Activated CD8-positive, alpha-beta memory T cell treated with anti-CD3 and anti-CD28 coated beads for 4 hours (primary cell): ENCODE measurements around the gene CEP95.
"Not testable (repeated sequence)": the region's sequence is repeated elsewhere in the genome, so short reads cannot be mapped to it uniquely, and the experiment has no call there.

Experiments
- DNase-seq, 2 donors: peaks; one replicate each; pipeline ENCODE4 v3.0.0-alpha.2; 2020; ENCODE audit warnings: low read depth in 2 of 2

Gene CEP95, protein sequence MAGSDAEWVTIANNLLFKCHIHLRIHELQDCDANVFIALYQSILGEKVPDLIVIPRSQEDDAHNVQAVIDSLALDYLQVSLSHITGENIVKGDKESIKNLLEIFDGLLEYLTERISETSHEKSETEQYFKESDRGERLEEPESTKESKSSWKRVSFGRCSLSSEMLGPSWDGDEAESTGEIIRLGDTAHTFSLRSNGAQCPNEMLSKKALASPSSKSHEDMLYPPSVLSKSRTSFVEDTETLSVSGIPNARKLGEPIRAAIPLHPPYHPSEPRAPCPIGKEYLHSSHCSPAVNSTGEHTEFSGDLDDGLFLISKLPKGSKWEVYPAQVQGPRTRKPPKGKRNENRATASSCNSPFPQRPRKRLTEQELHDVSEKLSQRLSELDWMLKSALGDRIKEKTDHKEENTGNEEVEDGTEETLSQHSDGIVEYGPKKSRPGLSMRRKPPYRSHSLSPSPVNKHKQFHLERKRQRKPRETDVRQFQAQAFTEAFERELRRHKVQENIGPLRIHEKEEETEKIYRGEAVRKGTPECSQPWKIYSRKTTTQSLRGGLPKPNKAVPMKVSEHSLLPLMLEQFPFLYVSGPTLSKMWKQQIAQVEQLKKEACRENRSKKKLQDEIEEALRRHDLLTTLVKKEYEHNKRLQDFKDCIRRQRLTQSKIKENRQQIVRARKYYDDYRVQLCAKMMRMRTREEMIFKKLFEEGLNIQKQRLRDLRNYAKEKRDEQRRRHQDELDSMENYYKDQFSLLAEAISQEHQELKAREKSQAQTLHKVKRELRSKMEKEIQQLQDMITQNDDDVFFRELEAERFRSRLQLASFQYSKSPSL

DNA sequence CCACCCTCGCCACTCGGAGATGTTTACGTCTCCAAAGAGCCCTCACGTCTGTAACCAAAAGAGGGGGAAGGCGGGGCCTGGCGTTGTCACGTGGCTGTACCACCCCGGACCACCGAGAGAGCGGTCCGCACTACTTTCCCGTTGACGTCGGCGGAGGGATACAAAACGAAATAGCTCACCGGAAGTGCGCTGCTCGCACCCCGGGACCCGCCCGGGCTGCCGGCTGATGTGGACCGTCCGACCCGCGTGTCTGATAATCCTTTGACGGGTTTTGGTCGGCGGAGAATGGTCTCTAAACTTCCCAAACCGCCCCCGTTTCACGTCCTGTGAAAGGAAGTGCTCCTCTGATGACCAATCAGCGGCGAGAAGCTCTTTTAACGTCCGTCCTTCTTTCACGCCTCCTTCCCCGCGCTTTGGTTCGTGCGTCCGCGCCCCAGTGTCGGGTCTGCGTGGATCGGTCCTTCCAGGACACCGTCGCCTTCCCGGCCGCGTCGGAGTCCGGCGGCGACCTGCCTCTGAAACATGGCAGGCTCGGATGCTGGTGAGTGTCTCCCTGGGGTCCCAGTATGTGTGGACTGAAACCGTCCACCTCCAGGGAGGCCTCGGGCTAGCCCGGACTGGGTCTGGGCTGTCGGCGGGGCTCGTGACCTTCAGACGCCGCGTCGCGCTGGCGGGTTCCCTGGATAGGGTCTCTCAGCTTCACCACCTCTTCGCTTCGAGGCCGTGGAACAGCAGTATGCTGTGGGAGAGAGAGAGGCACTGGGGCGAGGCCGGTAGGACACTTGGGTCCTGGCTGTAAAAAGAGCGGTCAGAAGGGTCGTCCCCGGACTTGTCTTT, at the start of gene CEP95:
Gene CEP95 (plus strand): TSS at position 402 of the 837 bp plus-strand sequence. CDS start 121 bp downstream, at position 523.
- peak; percentile 91 to 95 for DNase-seq

DNA sequence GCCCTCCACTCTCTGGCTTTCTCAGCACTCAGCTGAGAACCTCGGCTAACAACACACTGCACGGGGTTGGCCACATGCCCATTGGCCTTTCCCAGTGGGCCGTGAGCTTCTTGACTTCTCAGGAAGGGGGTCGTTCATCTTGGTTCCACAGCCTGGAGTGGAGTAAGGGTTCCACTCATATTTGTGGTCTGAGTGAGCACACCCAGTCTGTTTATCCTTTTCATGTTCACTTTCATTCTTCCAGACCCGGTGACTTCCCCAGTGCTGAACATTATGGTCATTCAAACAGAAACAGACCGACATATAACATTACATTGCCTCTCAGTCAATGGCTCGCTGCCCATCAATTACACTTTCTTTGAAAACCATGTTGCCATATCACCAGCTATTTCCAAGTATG, 49.6 kb upstream of the CEP95 start:
- DNase-seq = no peak

DNA sequence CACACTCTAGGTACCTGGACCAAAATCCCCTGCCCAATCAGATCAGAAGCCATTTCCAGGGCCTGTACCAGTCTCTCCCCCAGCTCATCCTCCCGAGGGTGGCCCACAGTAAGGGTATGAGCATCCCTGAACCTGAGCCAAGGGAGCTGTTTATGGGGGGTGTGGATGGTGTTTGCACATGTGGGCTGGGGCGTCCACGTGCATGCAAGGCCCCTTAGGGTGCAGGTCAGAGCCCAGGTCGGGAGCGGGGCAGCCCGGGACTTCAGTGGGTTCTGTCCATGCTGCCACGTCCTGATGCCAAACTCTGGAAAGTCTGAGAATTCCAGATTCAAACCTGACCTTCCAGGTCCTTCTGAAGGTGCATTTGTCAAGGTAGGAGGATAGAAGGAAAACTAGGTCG, 48.0 kb upstream of the CEP95 start:
- DNase-seq = no peak

DNA sequence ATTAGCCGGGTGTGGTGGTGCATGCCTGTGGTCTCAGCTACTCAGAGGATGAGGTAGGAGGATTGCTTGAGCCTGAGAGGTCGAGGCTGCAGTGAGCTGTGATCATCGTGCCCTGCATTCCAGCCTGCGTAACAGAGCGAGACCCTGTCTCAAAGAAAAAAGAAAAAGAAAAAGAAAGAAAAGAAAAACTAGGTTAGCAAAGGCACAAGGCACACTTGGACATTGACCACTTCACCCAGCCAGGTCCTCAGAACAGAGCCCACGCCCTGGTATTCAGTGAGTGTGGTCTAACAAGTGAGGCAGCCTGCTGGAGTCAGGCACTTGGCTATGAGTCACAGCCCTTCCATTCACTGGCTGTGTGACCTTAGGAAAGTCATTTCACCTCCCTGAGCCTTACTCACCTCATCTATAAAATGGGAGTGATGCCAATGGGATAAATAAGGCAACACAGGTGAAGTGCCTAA, 47.5 kb upstream of the CEP95 start:
- DNase-seq = no peak

DNA sequence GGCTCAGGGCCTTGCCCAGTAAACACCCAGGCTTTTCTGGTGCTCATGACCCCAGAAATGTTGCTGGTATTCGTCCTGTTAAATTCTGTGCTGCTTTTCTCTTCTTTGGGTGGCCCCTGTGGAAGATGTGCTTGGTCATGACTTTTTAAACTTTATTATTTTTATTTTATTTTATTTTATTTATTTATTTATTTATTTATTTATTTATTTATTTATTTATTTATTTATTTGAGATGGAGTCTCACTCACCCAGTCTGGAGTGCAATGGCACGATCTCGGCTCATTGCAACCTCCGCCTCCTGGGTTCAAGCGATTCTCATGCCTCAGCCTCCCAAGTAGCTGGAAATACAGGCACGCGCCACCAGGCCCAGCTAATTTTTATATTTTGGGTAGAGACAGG, 47.0 kb upstream of the CEP95 start:
- not testable (repeated sequence) for DNase-seq

DNA sequence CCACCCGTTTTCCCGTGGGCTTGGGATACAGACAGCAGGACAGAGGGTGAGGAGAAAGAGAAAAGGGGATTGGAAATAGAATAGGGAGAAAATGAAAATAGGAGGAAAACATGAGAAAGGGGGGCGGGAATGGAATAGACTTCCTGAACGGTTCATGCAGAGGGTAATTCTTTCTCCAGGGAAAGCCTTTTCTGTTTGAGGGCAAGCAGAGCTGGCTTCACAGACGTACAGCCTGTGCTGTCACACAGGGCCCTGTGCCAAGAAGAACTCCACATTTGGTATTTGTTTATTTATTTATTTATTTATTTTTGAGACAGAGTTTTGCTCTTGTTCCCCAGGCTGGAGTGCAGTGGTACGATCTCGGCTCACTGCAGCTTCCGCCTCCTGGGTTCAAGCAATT, 45.8 kb upstream of the CEP95 start:
- no peak for DNase-seq

DNA sequence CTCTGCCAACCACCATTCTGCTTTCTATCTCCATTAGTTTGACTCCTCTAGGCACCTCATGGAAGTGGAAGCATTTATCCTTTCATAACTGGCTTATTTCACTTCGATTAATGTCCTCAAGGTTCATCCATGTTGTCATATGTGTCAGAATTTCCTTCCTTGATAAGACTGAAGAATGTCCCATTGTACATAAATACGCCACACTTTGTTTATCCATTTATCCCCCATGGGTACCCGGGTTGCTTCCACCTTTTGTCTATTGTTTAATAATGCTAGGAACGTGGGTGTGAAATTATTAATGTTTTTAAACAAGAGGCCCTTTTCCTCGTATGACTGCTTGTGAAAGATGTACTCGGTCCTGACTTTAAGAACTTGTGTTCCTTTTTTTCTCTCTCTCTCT, 45.0 kb upstream of the CEP95 start:
- DNase-seq = no peak

DNA sequence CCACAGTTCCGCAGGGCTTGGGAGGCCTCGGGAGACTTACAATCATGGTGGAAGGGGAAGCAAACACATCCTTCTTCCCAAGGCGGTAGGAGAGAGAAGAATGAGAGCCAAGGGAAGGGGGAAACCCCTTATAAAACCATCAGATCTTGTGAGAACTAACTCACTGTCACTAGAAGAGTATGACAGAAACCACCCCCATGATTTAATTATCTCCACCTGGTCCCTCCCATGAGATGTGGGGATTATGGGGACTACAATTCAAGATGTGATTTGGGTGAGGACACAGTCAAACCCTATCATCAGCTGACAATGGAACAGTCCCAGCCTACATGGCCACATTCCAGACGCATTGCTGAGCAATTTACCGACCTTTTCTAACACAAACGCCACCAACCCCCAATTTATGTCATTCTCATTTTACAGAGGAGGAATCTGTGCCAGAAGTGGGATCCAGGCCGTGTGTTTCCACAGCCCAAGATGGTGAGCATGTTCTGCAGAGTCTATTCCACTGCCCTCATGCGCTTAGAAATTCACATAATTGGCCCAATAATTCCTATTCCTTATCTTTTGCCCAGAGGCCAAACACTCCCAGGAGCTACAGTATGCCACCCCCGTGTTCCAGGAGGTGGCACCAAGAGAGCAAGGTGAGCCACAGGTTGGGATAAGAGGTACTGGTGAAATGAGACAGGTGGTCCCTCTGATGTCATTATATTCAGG, 40.6 kb upstream of the CEP95 start:
- DNase-seq = no peak

DNA sequence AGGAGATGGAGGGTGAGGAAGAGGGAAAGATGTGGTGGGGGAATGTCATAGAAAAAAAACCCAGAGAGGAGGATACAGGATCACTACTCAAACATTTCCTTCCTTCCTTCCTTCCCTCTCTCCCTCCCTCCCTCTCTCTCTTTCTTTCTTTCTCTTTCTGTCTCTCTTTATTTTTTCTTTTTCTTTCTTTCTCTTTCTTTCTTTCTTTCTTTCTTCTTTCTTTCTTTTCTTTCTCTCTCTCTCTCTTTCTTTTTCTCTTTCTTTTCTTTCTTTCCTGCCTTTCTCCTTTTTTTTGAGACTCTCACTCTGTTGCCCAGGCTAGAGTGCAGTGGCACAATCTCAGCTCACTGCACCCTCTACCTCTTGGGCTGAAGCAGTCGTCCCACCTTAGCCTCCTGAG, 39.9 kb upstream of the CEP95 start:
- not testable (repeated sequence) for DNase-seq

DNA sequence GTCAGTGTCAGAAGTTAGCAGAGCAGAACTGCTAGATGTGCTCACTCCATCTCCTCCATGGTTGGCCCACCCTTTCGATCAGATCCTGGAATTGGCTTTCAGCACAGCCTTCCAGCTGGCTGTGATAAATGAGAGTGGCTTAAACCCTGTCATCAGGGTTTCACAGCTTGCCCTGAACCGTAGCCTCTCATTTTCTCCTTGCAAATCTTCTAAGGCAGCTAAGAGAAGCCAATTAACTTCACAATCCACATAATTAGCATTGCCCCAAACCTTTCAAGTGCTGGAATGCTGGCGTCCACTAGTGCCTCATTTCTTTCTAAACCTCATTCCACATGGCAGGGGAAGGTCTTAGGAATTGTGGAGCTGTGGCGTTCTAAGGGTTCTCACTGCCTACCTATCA, 36.2 kb upstream of the CEP95 start:
- DNase-seq = no peak

DNA sequence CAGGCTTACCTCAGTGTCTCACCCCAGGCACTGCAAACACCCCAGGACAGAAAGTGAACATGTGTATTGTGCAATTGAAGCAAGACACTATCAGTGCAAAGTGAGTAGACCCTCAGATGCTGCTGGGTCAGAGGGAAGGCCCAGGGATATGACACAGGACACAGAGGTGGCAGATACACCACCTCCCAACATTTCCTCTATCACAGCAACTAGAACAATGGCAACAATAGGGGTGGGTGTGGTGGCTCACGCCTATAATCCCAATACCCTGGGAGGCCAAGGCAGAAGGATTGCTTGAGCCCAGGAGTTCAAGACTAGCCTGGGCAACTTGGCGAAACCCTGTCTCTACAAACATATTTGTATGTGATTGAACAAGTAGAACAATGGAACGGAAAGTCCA, 35.3 kb upstream of the CEP95 start:
- no peak for DNase-seq

DNA sequence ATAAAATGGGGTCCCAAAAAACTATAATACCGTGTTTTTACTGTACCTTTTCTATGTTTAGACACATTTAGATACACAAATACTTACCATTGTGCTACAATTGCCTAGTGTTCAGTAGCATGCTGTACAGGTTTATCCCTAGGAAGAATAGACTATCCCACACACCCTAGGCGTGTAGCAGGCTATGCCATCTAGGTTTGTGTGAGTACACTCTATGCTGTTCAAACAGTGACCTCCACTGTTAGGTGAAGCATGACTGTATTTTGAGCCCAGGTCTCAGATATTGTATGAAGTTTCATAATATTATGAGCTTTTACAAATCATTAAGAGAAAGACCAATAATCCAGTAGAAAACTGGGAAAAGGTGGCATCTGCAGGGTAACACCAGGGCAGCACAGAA, 34.2 kb upstream of the CEP95 start:
- no peak for DNase-seq

DNA sequence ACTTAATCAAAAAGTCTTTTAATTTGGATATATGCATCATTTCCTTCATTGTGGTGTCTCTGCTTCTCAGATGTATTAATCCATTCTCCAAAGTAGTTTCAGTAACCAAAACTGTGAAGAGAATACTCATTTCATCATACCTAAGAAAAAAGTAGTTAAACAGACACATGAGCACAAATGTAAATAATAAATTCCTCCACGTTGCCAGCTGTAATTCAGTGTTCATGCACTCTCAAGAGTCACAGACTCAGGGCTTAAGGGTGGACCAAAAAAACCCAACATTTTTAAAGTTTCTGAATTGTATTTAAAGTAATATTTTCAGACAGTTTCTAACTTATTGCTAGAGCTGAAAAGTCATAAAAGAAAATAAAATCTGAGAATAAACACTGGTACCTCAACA, 28.9 kb upstream of the CEP95 start:
- no peak for DNase-seq

DNA sequence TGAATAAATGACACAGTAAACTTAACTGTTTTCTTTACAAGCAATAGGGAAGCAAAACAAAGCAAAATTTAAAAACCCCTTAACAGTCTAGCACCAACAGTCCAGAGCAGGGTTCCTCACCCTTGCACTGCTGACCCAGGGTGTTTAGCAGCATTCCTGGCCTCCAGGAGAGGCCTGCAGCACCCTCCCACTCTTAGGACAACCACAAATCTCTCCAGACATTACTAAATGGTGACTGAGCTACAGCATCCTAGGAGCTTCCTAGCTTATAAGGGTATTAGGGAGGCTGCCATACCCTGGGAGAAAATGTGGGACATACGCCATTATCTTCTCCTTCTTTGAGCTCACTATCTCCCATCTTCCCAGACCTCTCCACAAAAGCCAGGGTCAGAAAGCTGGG, 25.8 kb upstream of the CEP95 start:
- no peak for DNase-seq

DNA sequence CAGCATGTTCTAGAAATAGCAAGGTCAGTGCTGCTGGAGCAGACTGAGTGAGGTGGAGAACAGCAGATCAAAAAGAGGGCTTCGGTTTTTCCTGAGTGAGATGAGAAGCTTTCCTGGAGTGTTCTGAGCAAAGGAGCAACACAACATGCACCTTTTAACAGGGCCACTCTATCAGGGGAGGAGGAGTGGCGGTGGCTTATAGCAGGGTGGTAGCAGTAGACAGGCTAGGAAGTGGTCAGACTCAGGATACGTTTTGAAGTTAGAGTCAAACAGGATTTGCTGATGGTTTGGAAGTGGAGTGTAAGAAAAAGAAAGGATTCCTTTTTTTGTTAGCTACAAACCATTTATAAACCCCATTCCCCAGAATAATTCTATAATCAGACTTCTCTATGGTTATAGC, 22.4 kb upstream of the CEP95 start:
- no peak for DNase-seq

DNA sequence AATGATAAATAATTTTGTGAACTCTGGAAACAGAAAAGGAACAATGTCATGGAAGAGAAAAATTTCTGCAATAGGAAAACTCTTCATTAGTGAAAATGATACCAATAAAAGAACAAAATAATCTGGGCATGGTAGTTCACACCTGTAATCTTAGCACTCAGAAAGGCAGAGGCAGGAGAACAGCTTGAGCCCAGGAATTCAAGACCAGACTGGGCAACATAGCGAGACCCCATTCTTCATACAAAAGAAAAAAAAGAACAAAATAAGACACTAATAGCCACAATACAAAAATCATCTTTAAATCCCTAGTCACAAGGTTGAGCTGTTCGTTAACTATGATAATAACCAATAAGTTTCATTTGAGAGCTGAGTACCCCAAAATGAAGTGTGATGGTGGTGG, 18.5 kb upstream of the CEP95 start:
- no peak for DNase-seq

DNA sequence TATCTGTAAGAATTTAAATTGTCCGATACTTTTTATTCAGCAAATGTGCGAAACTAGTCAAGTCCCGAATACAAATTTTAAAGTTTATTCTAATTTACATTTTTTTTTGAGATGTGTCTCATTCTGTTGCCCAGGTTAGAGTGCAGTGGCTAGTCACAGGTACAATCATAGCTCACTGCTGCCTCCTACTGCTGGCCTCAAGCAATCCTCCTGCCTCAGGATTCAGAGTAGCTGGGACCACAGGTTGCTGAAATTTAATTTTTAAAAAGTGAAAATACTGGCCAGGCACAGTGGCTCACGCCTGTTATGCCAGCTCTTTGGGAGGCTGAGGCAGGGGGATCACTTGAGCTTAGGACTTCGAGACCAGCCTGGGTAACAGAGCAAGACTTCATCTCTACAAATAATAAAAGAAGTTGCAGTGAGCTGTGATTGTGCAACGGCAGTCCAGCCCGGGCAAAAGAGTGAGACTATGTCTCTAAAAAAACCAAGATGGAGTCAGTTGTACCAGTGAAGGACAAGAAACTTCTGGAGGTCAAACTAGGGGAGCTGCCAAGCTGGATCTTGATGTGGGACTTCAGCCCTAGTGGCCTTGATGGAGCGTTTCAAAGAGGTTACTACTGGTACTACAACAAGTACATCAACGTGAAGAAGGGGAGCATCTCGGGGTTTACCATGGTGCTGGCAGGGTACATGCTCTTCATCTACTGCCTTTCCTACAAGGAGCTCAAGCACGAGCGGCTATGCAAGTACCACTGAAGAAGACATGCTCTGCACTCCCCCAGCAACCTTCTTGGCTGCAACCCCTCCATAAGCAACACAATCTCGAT, 15.5 kb upstream of the CEP95 start:
- DNase-seq = no peak

DNA sequence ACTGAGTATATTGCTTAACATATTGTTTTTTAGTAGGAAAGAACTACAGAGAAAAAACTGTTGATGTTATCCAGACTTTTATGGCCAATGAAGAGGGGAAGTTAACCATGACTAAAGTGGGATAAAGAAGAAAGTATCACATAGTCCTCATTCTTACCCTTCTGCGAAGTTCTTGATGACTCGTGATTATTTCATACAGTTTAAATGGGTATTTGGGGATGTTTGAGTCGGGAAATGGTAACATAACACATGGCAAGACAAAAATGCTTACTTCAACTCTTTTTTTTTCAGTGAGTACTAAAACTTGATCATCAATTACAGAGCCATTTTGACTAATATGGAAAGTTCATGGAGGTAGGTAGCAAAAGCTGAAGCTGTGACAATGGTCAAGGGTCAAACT, 14.8 kb upstream of the CEP95 start:
- no peak for DNase-seq

DNA sequence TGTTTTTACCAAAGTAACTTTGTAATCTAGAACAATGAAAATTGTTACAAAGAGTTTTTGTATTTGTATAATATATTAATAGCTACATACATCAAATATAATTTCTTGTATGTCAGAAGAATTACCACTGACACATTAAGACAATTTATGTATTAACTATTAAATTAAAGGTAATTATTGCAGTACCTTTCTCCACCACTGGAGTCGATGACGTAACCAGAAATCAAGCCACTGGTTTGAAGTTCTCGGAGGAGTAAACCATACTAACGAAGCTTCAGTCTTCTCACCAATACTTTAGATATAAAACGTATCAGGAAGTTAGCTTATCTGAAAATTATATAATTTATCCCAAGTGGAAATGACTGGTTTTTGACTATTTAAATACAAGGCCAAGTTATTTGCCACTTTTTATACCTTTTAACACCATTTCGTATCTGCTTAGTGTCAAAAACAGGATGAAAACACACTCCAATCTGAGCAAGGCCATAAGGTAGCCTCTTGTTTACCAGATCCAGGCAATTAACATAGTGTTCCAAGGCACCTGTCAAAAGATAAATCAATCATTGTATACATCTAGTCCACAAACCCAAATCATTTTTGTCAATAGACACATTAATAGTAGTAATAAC, 14.2 kb upstream of the CEP95 start:
- DNase-seq = no peak

DNA sequence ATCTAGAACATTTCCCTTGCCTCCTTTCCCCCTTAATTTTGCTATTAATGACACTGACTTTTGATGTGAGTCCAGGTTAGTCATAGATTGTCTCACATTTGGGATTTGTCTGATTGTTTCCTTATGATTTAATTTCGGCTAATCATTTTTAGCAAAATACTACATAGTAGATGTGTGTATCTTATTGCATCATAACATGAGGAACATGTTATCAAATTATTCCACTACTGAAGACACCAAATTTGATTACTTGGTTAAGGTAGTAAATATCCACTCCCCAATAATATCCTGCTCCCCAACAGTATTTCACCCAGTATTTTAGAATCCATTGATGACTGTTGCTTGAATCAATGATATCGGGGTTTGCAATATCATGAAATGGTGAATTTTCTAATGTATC, 12.7 kb upstream of the CEP95 start:
- no peak for DNase-seq
